GM12801 (cell line): ENCODE data around the gene MESD.

ENCODE experiments used
- TF ChIP-seq, protein P1 (sequence below): IDR thresholded peaks from one replicate; pipeline ENCODE4 v1.5.1; 2011; ENCODE audit warnings: control low read depth; ENCODE audit not compliant: insufficient read length; ENCODE audit errors: extremely low read depth

MESD gene

DNA sequence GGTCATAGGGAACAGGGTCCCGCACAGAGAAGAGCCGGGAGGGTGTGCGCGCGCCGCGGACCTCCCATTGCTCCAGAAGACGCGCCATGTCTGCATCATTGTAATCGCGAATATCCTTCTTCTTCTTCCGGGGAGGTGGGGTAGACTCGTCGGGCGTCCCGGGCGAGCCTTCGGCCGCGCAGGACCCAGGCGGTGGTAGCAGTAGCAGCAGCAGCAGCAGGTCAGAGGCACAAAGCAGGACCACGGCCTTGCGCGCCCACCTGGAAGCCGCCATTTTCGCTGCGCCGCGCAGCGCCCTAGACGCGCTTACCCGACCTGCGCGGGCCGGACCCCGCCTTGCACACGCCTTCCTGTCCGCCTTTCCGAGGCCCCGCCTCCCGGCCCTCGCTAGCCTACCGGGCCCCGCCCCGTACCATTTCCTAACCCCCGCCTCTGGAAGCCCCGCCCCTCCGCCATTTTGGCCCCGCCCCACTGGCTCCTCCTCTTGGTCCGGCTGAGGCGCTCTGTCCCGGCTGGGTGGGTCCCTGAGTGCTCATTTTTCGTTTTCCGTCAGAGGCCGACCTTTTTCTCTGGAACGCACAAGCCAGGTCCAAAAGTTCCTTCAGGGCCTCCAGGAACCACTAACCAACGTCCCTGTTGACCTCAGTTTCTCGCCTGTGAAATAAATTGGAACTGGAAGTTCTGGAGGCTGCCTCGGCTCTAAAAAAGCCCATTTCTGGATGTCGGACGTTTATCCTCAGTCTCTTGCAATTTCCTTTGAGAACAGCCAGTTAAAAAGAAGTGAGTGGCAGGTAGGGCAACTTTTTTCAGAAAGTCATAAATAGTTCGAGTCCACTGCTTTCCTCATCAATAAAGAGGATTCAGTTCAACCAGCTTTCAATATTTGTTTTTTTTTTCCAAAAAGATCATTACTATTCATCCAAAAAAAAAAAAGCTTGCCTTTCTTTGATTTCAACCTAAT lies at the start of gene MESD:
Gene MESD, minus strand, starts transcription at position 302 of the 961 bp plus-strand sequence. Its CDS starts 28 bp downstream, at position 274.
- TF ChIP-seq, protein P1, sequence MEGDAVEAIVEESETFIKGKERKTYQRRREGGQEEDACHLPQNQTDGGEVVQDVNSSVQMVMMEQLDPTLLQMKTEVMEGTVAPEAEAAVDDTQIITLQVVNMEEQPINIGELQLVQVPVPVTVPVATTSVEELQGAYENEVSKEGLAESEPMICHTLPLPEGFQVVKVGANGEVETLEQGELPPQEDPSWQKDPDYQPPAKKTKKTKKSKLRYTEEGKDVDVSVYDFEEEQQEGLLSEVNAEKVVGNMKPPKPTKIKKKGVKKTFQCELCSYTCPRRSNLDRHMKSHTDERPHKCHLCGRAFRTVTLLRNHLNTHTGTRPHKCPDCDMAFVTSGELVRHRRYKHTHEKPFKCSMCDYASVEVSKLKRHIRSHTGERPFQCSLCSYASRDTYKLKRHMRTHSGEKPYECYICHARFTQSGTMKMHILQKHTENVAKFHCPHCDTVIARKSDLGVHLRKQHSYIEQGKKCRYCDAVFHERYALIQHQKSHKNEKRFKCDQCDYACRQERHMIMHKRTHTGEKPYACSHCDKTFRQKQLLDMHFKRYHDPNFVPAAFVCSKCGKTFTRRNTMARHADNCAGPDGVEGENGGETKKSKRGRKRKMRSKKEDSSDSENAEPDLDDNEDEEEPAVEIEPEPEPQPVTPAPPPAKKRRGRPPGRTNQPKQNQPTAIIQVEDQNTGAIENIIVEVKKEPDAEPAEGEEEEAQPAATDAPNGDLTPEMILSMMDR = no peak

DNA sequence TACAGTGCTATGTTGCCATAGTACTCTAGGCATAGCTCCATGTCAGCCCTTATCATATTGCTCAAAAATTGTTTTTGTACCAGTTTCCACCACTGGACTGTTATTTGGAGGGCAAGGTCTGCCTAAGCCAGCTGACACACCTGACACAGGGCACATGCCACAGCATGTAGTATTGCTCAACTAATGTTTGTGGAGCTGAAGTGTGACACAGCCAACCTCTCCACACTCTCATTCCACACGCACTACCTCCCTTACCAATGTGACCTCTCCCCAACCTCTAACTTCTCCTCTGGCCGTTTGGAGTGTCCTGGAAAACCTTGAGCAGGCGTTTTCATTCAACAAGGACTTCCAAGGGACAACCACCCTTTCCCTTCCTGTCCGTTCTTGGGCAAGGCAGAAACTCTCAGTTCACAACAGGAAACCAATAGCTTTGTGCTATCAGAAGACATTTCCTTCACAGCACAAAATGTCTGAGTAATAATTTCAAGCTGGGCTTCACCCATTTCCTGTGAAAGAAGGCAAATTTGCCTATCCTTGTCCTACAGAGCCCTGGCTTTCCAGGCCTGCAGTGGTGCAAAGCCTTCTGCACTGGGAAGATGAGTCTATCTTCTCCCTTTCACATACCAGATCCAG lies 49.5 kb upstream of the MESD start:
- TF ChIP-seq, protein P1 = no peak

DNA sequence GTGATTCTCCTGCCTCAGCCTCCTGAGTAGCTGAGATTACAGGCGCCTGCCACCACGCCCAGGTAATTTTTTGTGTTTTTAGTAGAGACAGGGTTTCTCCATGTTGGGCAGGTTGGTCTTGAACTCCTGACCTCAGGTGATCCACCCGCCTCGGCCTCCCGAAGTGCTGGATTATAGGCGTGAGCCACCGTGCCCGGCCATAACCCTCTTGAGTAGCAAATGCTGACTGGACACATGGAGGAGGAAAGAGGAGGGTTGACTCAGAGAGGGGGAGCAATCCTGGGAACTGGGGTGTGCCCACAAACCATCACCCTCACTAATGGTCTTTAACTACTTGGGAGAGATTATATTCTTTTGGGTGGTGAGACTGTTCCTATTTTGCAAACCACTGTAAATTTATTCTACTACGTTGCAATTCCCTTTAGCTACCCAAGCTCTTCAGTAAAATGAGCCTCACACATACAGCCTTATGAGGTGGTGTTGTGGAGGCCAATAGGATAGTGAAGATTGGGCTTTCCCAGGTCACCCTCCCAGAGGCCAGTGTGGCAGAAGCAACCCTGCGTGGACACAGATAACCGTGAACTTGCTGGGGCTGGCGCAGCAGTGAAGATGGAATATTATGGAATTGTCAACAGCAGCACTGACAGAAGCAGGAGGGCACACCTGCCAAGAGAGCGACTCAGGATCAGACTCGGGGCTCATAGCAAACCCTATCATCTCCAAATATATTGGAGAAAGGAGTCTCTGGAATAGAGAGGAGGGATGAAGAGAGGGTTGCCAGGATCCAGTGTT lies 48.5 kb upstream of the MESD start:
- TF ChIP-seq, protein P1 = no peak

DNA sequence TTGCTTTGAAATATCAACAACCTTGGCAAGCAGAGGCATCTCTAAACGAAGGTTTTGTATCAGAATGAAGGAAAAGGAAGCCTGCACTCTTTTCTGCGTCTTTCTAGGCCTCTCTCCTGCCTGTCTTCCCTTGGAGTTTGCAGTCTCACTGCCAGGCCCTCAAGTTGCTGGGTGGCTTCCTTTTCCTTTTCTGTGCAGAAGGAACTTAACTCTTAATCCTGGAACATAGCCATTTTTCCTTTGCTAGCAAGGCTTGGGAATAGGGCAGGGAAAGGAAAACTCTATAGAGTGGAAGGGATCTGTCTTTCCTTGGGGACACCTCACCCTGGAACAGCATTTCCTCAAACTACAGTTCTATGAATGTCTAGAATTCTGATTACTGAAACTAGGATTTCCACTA lies 43.9 kb upstream of the MESD start:
- TF ChIP-seq, protein P1 = no peak

GRCh38 chr15:81032818-81033217 lies 43.2 kb upstream of the MESD start:
- TF ChIP-seq, protein P1 = no peak

DNA sequence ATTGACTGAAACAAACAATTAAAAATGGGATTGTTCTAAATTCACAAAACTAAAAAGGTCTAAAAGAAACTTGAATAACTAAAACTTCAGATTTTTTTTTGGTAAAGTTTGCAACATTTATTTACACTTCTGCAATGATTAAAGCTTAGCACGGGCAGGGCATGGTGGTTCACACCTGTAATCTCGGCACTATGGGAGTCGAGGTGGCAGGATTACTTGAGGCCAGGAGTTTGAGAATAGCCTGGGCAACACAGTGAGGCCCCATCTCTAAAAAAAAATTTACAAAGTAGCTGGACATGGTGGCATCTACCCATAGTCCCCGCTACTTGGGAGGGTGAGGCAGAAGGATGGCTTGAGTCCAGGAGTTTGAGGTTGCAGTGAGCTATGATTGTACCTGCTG lies 42.7 kb upstream of the MESD start:
- TF ChIP-seq, protein P1 = no peak

- TF ChIP-seq, protein P1 = no peak
Observed at GRCh38 chr15:81031203-81031602, 41.6 kb upstream of the MESD start.
